G401.6 (cell line): ENCODE data around the gene OR1L4.

Source experiments
- FAIRE-seq: peaks from 2 replicates; lab custom pipeline; 2012; peaks lifted over from hg19 to GRCh38; lab: Jason Lieb, UNC

Gene OR1L4

DNA sequence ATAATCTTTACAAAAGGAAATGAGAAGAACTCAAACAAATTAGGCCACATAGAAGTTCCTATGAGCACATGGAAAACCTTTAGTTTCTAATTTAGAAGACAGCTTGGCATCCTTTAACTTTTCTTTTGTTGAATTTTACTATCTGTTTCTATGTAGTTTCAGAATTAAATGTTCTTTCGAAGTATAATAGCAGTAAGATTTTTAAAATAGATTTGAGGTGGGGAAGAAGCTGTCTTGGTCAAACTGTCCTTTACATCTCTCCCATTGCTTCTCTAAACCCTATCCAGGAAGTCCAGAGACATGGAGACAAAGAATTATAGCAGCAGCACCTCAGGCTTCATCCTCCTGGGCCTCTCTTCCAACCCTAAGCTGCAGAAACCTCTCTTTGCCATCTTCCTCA, at the start of gene OR1L4:
TSS of gene OR1L4 (plus strand) at position 301 of the 400 bp plus-strand sequence. CDS start at position 301, 0 bp downstream.
- FAIRE-seq = no peak

DNA sequence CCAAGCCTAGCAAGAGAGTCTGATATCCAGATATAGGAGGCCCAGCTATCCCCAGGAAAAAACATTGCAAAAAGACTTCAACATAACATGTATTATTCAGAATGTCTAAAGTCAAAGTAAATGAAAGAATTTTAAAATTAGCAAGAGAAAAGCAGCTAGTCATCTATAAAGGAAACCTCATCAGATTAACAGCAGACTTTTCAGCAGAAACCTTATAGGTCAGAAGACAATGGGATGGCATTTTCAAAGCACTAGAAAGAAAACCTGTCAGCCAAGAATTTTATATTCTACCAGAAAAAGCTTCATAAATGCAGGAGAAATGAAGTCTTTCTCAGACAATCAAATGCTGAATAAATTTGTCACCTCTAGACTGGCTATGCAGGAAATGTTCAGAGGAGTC, 38.9 kb upstream of the OR1L4 start:
- FAIRE-seq = no peak

- FAIRE-seq = no peak
Measured at GRCh38 chr9:122695696-122696095, 28.1 kb upstream of the OR1L4 start.

- no peak for FAIRE-seq
Measured at GRCh38 chr9:122718038-122718437, 5.8 kb upstream of the OR1L4 start.

- no peak for FAIRE-seq
Measured at GRCh38 chr9:122719218-122719617, 4.6 kb upstream of the OR1L4 start.

GRCh38 chr9:122742003-122742402, 18.2 kb downstream of the OR1L4 start, which contains the start of gene OR1L6:
OR1L6 (plus strand) TSS chr9:122742303; CDS start chr9:122749848, 7,545 bp downstream.
- FAIRE-seq = no peak

DNA sequence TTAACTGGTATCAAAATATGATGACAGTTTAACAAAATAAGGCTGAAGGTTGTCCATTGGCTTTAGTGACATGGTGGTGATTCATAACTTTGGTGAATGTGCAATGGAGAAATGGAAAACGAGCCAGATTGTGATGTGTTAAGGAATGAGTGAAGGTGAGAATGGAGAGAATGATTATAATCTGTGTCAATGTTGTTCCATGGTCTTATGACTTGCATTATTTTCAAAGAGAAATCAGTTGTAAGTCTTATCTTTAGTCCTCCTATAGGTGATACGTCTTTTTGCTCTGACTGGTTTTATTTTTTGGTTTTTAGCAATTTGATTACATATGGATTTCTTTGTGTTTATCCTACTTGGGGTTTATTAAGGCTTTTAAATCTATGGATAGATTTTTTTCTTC, 31.0 kb downstream of the OR1L4 start:
- no peak for FAIRE-seq

GRCh38 chr9:122767817-122768216, 44.0 kb downstream of the OR1L4 start:
- FAIRE-seq = no peak
